Thyroid gland (tissue), 4 donors: Measurements from ENCODE around the gene ANGEL1. TPM values are rescaled to one million over a fixed set of nuclear protein-coding genes. Genes with fewer than 3 reads are reported as not detected.
A peak's percentile ranks its signal among the peaks of the same experiment; 100 is the strongest.

ENCODE experiments used
- DNase-seq, 2 donors: peaks; one replicate each; pipeline ENCODE4 v3.0.0-alpha.2; 2019
- H3K27ac ChIP-seq, 3 donors: fragments of 200-600 bp; sonication (generic); 1 replicate in 2 of 3; 2 replicates in 1 of 3; pipeline ENCODE4 v1.5.1; 2016 to 2019; ENCODE audit warnings: mild to moderate bottlenecking in 1 of 3, moderate library complexity in 1 of 3
- H3K27me3 ChIP-seq: fragments of 200-600 bp; sonication (generic); one replicate; pipeline ENCODE4 v1.5.1; 2019
- H3K36me3 ChIP-seq, 2 donors: fragments of 200-600 bp; sonication (generic); one replicate each; pipeline ENCODE4 v1.5.1; 2016 to 2019
- H3K4me1 ChIP-seq, 2 donors: fragments of 200-600 bp; sonication (generic); one replicate each; pipeline ENCODE4 v1.5.1; 2017 to 2019
- H3K4me3 ChIP-seq, 3 donors: fragments of 200-600 bp; sonication (generic); replicated peaks in 1 of 3; 1 replicate in 2 of 3; 2 replicates in 1 of 3; pipeline ENCODE4 v1.5.1; 2016; ENCODE audit warnings: mild to moderate bottlenecking in 1 of 3
- H3K9me3 ChIP-seq: fragments of 200-600 bp; sonication (generic); one replicate; pipeline ENCODE4 v1.5.1; 2017
- CTCF ChIP-seq, 6 experiments: fragments of 200-600 bp in 3 of 6; fragments of 450-650 bp in 3 of 6; sonication (generic) in 3 of 6; IDR thresholded peaks; one replicate each; pipeline ENCODE4 v1.5.1; 2016 to 2019; ENCODE audit warnings: antibody characterized with exemption in 6 of 6, mild to moderate bottlenecking in 2 of 6, inconsistent platforms in 1 of 6, moderate library complexity in 1 of 6
- POLR2A ChIP-seq, 2 donors: fragments of 450-650 bp; IDR thresholded peaks; one replicate each; pipeline ENCODE4 v1.6.1; 2017; ENCODE audit warnings: antibody characterized with exemption in 2 of 2, mild to moderate bottlenecking in 2 of 2, moderate library complexity in 1 of 2
- WGBS, 2 donors: methylation state at CpG; one replicate each; pipeline ENCODE4 v1.1.5; 2017; 5-methylcytosine and 5-hydroxymethylcytosine counted together
- intact Hi-C: fragments of 100-400 bp; cut with DNase I; formaldehyde crosslinking; loops from one replicate; pipeline ENCODE4 v1.15.1; 2023
- total RNA-seq, 4 donors: library from RNA; depleted of rRNA; stranded (reverse); fragments of >200 nt; gene quantifications; one replicate each; pipeline ENCODE4 v1.2.3, GENCODE V29; 2016

ANGEL1 gene
- total RNA-seq, 4 donors from 2014 or later = 14.5 to 26.0 (median 18.4) TPM

GRCh38 chr14:76793324-76793723 is 19.4 kb downstream of the ANGEL1 start:
- H3K27me3 ChIP-seq = no peaks in the 10 kb centered on the region
- no peaks in the 10 kb centered on the region for H3K4me1 ChIP-seq
- intact Hi-C loops = no loop called here
- 91 to 94% methylated on average over 4 of the region's 4 CpGs for WGBS, 2 donors
- no peak overlapping the region for H3K27ac ChIP-seq
- H3K4me3 ChIP-seq = no peak overlapping the region
- DNase-seq = no peak
- peaks cover 19 to 42% of the 10 kb centered on the region in 2 donors for H3K36me3 ChIP-seq
- H3K9me3 ChIP-seq = no peaks in the 10 kb centered on the region
- no peak for TF ChIP-seq CTCF (IDR thresholded peaks at IDR 0.05)
- TF ChIP-seq POLR2A (IDR thresholded peaks at IDR 0.05) = no peak

- Histone ChIP-seq H3K27ac (no peak overlapping the region), H3K4me1 (no peaks in the 10 kb centered on the region), H3K36me3 (peaks cover 19 to 40% of the 10 kb centered on the region in 2 donors), H3K9me3 (no peaks in the 10 kb centered on the region), H3K4me3 (no peak overlapping the region), H3K27me3 (no peaks in the 10 kb centered on the region)
- 97% methylated on average over 2 of the region's 2 CpGs for WGBS, 2 donors
- intact Hi-C loops = no loop called here
- TF ChIP-seq POLR2A (IDR thresholded peaks at IDR 0.05) (no peak), CTCF (IDR thresholded peaks at IDR 0.05) (no peak)
- DNase-seq = no peak
Measured at GRCh38 chr14:76792422-76792821, 20.3 kb downstream of the ANGEL1 start.

GRCh38 chr14:76786601-76787000 is 26.1 kb downstream of the ANGEL1 start:
- Histone ChIP-seq H3K9me3 (no peaks in the 10 kb centered on the region), H3K4me1 (no peaks in the 10 kb centered on the region), H3K36me3 (peaks cover 29 to 41% of the 10 kb centered on the region in 2 donors), H3K4me3 (no peak overlapping the region), H3K27ac (no peak overlapping the region), H3K27me3 (no peaks in the 10 kb centered on the region)
- no peak for TF ChIP-seq CTCF (IDR thresholded peaks at IDR 0.05)
- TF ChIP-seq POLR2A (IDR thresholded peaks at IDR 0.05) = no peak
- DNase-seq = no peak
- 94 to 100% methylated on average over 2 of the region's 2 CpGs for WGBS, 2 donors
- intact Hi-C loops = loop anchor here (10.0 kb wide), 1 partner anchor 82 kb away; no protein-coding TSS in a partner anchor

GRCh38 chr14:76784881-76785280 is 27.8 kb downstream of the ANGEL1 start:
- peak; percentile 48 to 59 for DNase-seq
- Histone ChIP-seq H3K9me3 (no peaks in the 10 kb centered on the region), H3K27ac (peak overlapping the region in 1 of 3 donors; percentile 1), H3K27me3 (no peaks in the 10 kb centered on the region), H3K4me3 (no peak overlapping the region), H3K4me1 (no peaks in the 10 kb centered on the region), H3K36me3 (peaks cover 20 to 27% of the 10 kb centered on the region in 2 donors)
- intact Hi-C loops = loop anchor here (10.0 kb wide), 1 partner anchor 80 kb away; no protein-coding TSS in a partner anchor
- WGBS, 2 donors = 52 to 59% methylated on average over 2 of the region's 2 CpGs
- TF ChIP-seq POLR2A (IDR thresholded peaks at IDR 0.05) (no peak), CTCF (IDR thresholded peaks at IDR 0.05) (peak in 5 of 6 experiments; percentile 26 to 64 (median 42))

- Histone ChIP-seq H3K4me3 (no peak overlapping the region), H3K36me3 (peaks cover 15 to 24% of the 10 kb centered on the region in 2 donors), H3K27ac (no peak overlapping the region), H3K27me3 (no peaks in the 10 kb centered on the region), H3K9me3 (no peaks in the 10 kb centered on the region), H3K4me1 (no peaks in the 10 kb centered on the region)
- WGBS, 2 donors = 73 to 85% methylated on average over 6 of the region's 6 CpGs
- no peak for TF ChIP-seq POLR2A (IDR thresholded peaks at IDR 0.05)
- no peak for TF ChIP-seq CTCF (IDR thresholded peaks at IDR 0.05)
- DNase-seq = no peak
- intact Hi-C loops = loop anchor here (10.0 kb wide), 1 partner anchor 80 kb away; no protein-coding TSS in a partner anchor
Measured at GRCh38 chr14:76784266-76784874, 28.3 kb downstream of the ANGEL1 start.
